H9 (cell line): ENCODE measurements around the gene SLC12A1. TPM values are rescaled to one million over a fixed set of nuclear protein-coding genes. Genes with fewer than 3 reads are reported as not detected.

Source experiments
- DNase-seq: peaks from one replicate; pipeline ENCODE4 v3.0.0-alpha.2; 2017
- H2AFZ ChIP-seq: one replicate; pipeline ENCODE4 v1.6.1; 2013; ENCODE audit warnings: mild to moderate bottlenecking, low read length, control low read depth, moderate library complexity
- H2AK5ac ChIP-seq: 2 replicates; pipeline ENCODE4 v1.6.1; 2013; ENCODE audit warnings: low read length, control low read depth, mixed read lengths; ENCODE audit not compliant: insufficient read length
- H2BK120ac ChIP-seq: one replicate; pipeline ENCODE4 v1.6.1; 2013; ENCODE audit warnings: low read depth, mild to moderate bottlenecking, low read length, control low read depth, inconsistent platforms; ENCODE audit not compliant: poor library complexity, severe bottlenecking
- H2BK12ac ChIP-seq: 2 replicates; pipeline ENCODE4 v1.6.1; 2013; ENCODE audit warnings: low read length, control low read depth, mixed read lengths, low read depth; ENCODE audit not compliant: insufficient read length
- H2BK15ac ChIP-seq: 2 replicates; pipeline ENCODE4 v1.6.1; 2013; ENCODE audit warnings: low read depth, low read length, control low read depth
- H2BK20ac ChIP-seq: one replicate; pipeline ENCODE4 v1.6.1; 2013; ENCODE audit warnings: low read depth, mild to moderate bottlenecking, low read length, control low read depth, inconsistent platforms; ENCODE audit not compliant: poor library complexity, severe bottlenecking
- H2BK5ac ChIP-seq: 2 replicates; pipeline ENCODE4 v1.6.1; 2013; ENCODE audit warnings: low read length, control low read depth, mixed read lengths; ENCODE audit not compliant: insufficient read length
- H3K14ac ChIP-seq: 2 replicates; pipeline ENCODE4 v1.6.1; 2013; ENCODE audit warnings: low read length, control low read depth; ENCODE audit not compliant: insufficient read depth
- H3K18ac ChIP-seq: 2 replicates; pipeline ENCODE4 v1.6.1; 2013; ENCODE audit warnings: low read depth, mild to moderate bottlenecking, mixed read lengths, low read length, control low read depth; ENCODE audit not compliant: insufficient read length
- H3K23ac ChIP-seq: 2 replicates; pipeline ENCODE4 v1.6.1; 2013; ENCODE audit warnings: low read length, control low read depth, mixed read lengths, low read depth; ENCODE audit not compliant: insufficient read length
- H3K23me2 ChIP-seq: 2 replicates; pipeline ENCODE4 v1.6.1; 2013; ENCODE audit warnings: low read depth, mild to moderate bottlenecking, mixed read lengths, low read length, control low read depth; ENCODE audit not compliant: insufficient read length, poor library complexity, severe bottlenecking
- H3K27ac ChIP-seq: 2 replicates; pipeline ENCODE4 v1.5.1; 2013; ENCODE audit warnings: low read length, control low read depth, mixed read lengths, low read depth; ENCODE audit not compliant: insufficient read length
- H3K27me3 ChIP-seq: 2 replicates; pipeline ENCODE4 v1.6.1; 2013; ENCODE audit warnings: low read length, control low read depth, inconsistent platforms; ENCODE audit not compliant: insufficient read depth
- H3K4ac ChIP-seq: 2 replicates; pipeline ENCODE4 v1.6.1; 2013; ENCODE audit warnings: low read depth, mild to moderate bottlenecking, control low read depth, inconsistent platforms, low read length, moderate library complexity
- H3K4me1 ChIP-seq: 2 replicates; pipeline ENCODE4 v1.6.1; 2013; ENCODE audit warnings: low read length, control low read depth, inconsistent platforms; ENCODE audit not compliant: insufficient read depth
- H3K4me2 ChIP-seq: 2 replicates; pipeline ENCODE4 v1.6.1; 2013; ENCODE audit warnings: low read length, control low read depth, mixed read lengths; ENCODE audit not compliant: insufficient read length, insufficient read depth
- H3K56ac ChIP-seq: 2 replicates; pipeline ENCODE4 v1.6.1; 2013; ENCODE audit warnings: low read depth, mild to moderate bottlenecking, mixed read lengths, low read length, control low read depth; ENCODE audit not compliant: insufficient read length
- H3K79me1 ChIP-seq: 2 replicates; pipeline ENCODE4 v1.6.1; 2013; ENCODE audit warnings: low read depth, mild to moderate bottlenecking, moderate library complexity, low read length, control low read depth, inconsistent platforms; ENCODE audit not compliant: insufficient read depth, poor library complexity, severe bottlenecking
- H3K79me2 ChIP-seq: 2 replicates; pipeline ENCODE4 v1.6.1; 2013; ENCODE audit warnings: low read length, control low read depth, inconsistent platforms; ENCODE audit not compliant: insufficient read depth
- H3K9ac ChIP-seq: 2 replicates; pipeline ENCODE4 v1.6.1; 2013; ENCODE audit warnings: low read length, control low read depth, mixed read lengths; ENCODE audit not compliant: insufficient read length; ENCODE audit errors: extremely low read depth
- H3K9me3 ChIP-seq: one replicate; pipeline ENCODE4 v1.6.1; 2013; ENCODE audit warnings: low read depth, low read length, inconsistent platforms; ENCODE audit not compliant: control insufficient read depth
- H3T11ph ChIP-seq: one replicate; pipeline ENCODE4 v1.6.1; 2013; ENCODE audit warnings: mild to moderate bottlenecking, low read length, control low read depth, inconsistent platforms
- H4K20me1 ChIP-seq: one replicate; pipeline ENCODE4 v1.6.1; 2013; ENCODE audit not compliant: control insufficient read depth, insufficient read length, insufficient read depth
- H4K5ac ChIP-seq: 2 replicates; pipeline ENCODE4 v1.6.1; 2013; ENCODE audit warnings: low read depth, mild to moderate bottlenecking, mixed read lengths, low read length, control low read depth; ENCODE audit not compliant: insufficient read length
- H4K8ac ChIP-seq: replicated peaks from 2 replicates; pipeline ENCODE4 v1.6.1; 2013; ENCODE audit warnings: low read length, control low read depth, mixed read lengths, low read depth; ENCODE audit not compliant: insufficient read length
- H4K91ac ChIP-seq: 2 replicates; pipeline ENCODE4 v1.6.1; 2013; ENCODE audit warnings: low read depth, mild to moderate bottlenecking, moderate library complexity, mixed read lengths, low read length, control low read depth; ENCODE audit not compliant: insufficient read length
- H3K27ac Mint-ChIP-seq, 3 experiments: 2 replicates in 2 of 3; 3 replicates in 1 of 3; pipeline ENCODE4 v1.8.0; 2020 to 2021; ENCODE audit warnings: mixed read lengths in 3 of 3, mild to moderate bottlenecking in 1 of 3, moderate library complexity in 1 of 3
- H3K27me3 Mint-ChIP-seq: 2 replicates; pipeline ENCODE4 v1.8.0; 2021; ENCODE audit warnings: low read depth, mild to moderate bottlenecking, moderate library complexity, mixed read lengths
- H3K36me3 Mint-ChIP-seq, 3 experiments: 2 replicates in 2 of 3; 3 replicates in 1 of 3; pipeline ENCODE4 v1.8.0; 2020 to 2021; ENCODE audit warnings: low read depth in 3 of 3, mixed read lengths in 3 of 3; ENCODE audit not compliant: insufficient read depth in 1 of 3
- H3K4me1 Mint-ChIP-seq, 2 experiments: 2 replicates each; pipeline ENCODE4 v1.8.0; 2020; ENCODE audit warnings: mixed read lengths in 2 of 2
- H3K4me3 Mint-ChIP-seq, 2 experiments: 2 replicates in 1 of 2; 3 replicates in 1 of 2; pipeline ENCODE4 v1.8.0; 2020 to 2021; ENCODE audit warnings: mild to moderate bottlenecking in 2 of 2, mixed read lengths in 2 of 2, moderate library complexity in 1 of 2
- H3K9me3 Mint-ChIP-seq, 2 experiments: 2 replicates in 1 of 2; 3 replicates in 1 of 2; pipeline ENCODE4 v1.8.0; 2020; ENCODE audit warnings: mild to moderate bottlenecking in 2 of 2, mixed read lengths in 2 of 2, moderate library complexity in 1 of 2
- WGBS: extraction: QIAGEN DNeasy Blood & Tissue Kit; methylation state at CpG from one replicate; pipeline ENCODE4 v1.1.7; 2013; ENCODE audit warnings: missing lambda C conversion rate, low lambda C conversion rate, mixed read lengths; ENCODE audit not compliant: insufficient read length; ENCODE audit errors: extremely low coverage; 5-methylcytosine and 5-hydroxymethylcytosine counted together
- total RNA-seq: library from RNA; stranded (reverse); gene quantifications from 2 replicates; pipeline ENCODE4 v1.2.1, GENCODE V29; 2021
- TF ChIP-seq, protein P1 (sequence below): fragments of 200-600 bp; sonication (generic); conservative IDR thresholded peaks from 3 replicates; pipeline ENCODE4 v1.8.0; 2021; ENCODE audit warnings: antibody characterized with exemption, mild to moderate bottlenecking

Gene SLC12A1
- total RNA-seq, 1 experiment from 2014 or later, result 0.07 TPM

GRCh38 chr15:48352474-48353072, 146.5 kb downstream of the SLC12A1 start:
- no peak overlapping the region for H3T11ph ChIP-seq
- no CpG with 5 or more reads among the region's 6 CpGs for WGBS

More at GRCh38 chr15:48352474-48353072, 146.5 kb downstream of the SLC12A1 start:
- Mint-ChIP-seq H3K4me3 (no peak overlapping the region), H3K36me3 (no peaks in the 10 kb centered on the region), H3K27me3 (no peaks in the 10 kb centered on the region), H3K4me1 (peaks cover 13 to 14% of the 10 kb centered on the region in 2 experiments), H3K9me3 (no peaks in the 10 kb centered on the region), H3K27ac (no peak overlapping the region)
- Histone ChIP-seq H2BK15ac (no peak overlapping the region), H2BK120ac (no peak overlapping the region), H2AK5ac (no peak overlapping the region), H3K4ac (no peak overlapping the region), H2BK12ac (no peak overlapping the region), H3K79me2 (no peaks in the 10 kb centered on the region), H3K14ac (no peak overlapping the region), H3K18ac (no peak overlapping the region), H3K56ac (no peak overlapping the region), H3K9ac (no peak overlapping the region), H2BK5ac (no peak overlapping the region), H3K27me3 (no peaks in the 10 kb centered on the region), H4K91ac (no peak overlapping the region), H3K27ac (no peak overlapping the region), H2AFZ (no peak overlapping the region), H4K20me1 (no peaks in the 10 kb centered on the region), H4K8ac (no peak overlapping the region), H3K79me1 (no peaks in the 10 kb centered on the region), H3K4me1 (no peaks in the 10 kb centered on the region), H4K5ac (no peak overlapping the region), H3K9me3 (no peaks in the 10 kb centered on the region), H2BK20ac (no peak overlapping the region), H3K4me2 (no peak overlapping the region), H3K23me2 (no peaks in the 10 kb centered on the region), H3K23ac (no peak overlapping the region)
- TF ChIP-seq, protein P1, sequence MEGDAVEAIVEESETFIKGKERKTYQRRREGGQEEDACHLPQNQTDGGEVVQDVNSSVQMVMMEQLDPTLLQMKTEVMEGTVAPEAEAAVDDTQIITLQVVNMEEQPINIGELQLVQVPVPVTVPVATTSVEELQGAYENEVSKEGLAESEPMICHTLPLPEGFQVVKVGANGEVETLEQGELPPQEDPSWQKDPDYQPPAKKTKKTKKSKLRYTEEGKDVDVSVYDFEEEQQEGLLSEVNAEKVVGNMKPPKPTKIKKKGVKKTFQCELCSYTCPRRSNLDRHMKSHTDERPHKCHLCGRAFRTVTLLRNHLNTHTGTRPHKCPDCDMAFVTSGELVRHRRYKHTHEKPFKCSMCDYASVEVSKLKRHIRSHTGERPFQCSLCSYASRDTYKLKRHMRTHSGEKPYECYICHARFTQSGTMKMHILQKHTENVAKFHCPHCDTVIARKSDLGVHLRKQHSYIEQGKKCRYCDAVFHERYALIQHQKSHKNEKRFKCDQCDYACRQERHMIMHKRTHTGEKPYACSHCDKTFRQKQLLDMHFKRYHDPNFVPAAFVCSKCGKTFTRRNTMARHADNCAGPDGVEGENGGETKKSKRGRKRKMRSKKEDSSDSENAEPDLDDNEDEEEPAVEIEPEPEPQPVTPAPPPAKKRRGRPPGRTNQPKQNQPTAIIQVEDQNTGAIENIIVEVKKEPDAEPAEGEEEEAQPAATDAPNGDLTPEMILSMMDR, result peak; percentile 86
- DNase-seq, result peak; percentile 54

Other genes with a start within 250 kb of the SLC12A1 start
- not detected in 2 replicates for gene SLC24A5, start 85.3 kb upstream of the SLC12A1 start, total RNA-seq
- gene MYEF2, start 28.0 kb upstream of the SLC12A1 start, total RNA-seq, result 77.5 and 85.2 TPM in 2 replicates
- 0.11 TPM in 2 replicates for gene CTXN2, start 14.6 kb upstream of the SLC12A1 start, total RNA-seq
- gene DUT, start 125.1 kb downstream of the SLC12A1 start, total RNA-seq, result 131 and 137 TPM in 2 replicates